ENCODE results near the gene IFI27L1.

Gene IFI27L1

GRCh38 chr14:94038510-94038909 is 42.6 kb upstream of the IFI27L1 start:
- Histone ChIP-seq H3K9me3 (no peaks in the 10 kb centered on the region), H3K27ac (no peak overlapping the region), H3K4me1 (peaks cover 0 to 14% (median 6%) of the 10 kb centered on the region in 4 donors), H3K36me3 (peaks cover 0 to 4% (median 0%) of the 10 kb centered on the region in 3 donors), H3K27me3 (no peaks in the 10 kb centered on the region), H3K4me3 (no peak overlapping the region)
- no peak for DNase-seq
- TF ChIP-seq CTCF (IDR thresholded peaks at IDR 0.05): no peak
- intact Hi-C loops (cut with DNase I; ENCODE audit: low total_unique reads): loop anchor here (5.0 kb wide), 2 partner anchors 99 to 144 kb away; no protein-coding TSS in a partner anchor

GRCh38 chr14:94038921-94039629 is 42.0 kb upstream of the IFI27L1 start:
- no peaks in the 10 kb centered on the region for H3K27me3 ChIP-seq
- H3K9me3 ChIP-seq: no peaks in the 10 kb centered on the region
- TF ChIP-seq CTCF (IDR thresholded peaks at IDR 0.05): no peak
- peaks cover 0 to 10% (median 4%) of the 10 kb centered on the region in 3 donors for H3K36me3 ChIP-seq
- H3K4me1 ChIP-seq: peaks cover 0 to 14% (median 6%) of the 10 kb centered on the region in 4 donors
- no peak overlapping the region for H3K27ac ChIP-seq
- H3K4me3 ChIP-seq: no peak overlapping the region
- no peak for DNase-seq
- intact Hi-C loops (cut with DNase I; ENCODE audit: low total_unique reads): loop anchor here (5.0 kb wide), 2 partner anchors 98 to 143 kb away; no protein-coding TSS in a partner anchor

GRCh38 chr14:94040247-94040646 is 40.9 kb upstream of the IFI27L1 start:
- no peak for DNase-seq
- intact Hi-C loops (cut with DNase I; ENCODE audit: low total_unique reads): no loop called here
- Histone ChIP-seq H3K27ac (no peak overlapping the region), H3K4me3 (no peak overlapping the region), H3K27me3 (no peaks in the 10 kb centered on the region), H3K9me3 (no peaks in the 10 kb centered on the region), H3K4me1 (peaks cover 0 to 14% (median 6%) of the 10 kb centered on the region in 4 donors), H3K36me3 (peaks cover 0 to 21% (median 16%) of the 10 kb centered on the region in 3 donors)
- no peak for TF ChIP-seq CTCF (IDR thresholded peaks at IDR 0.05)

- Histone ChIP-seq H3K36me3 (peaks cover 0 to 27% (median 21%) of the 10 kb centered on the region in 3 donors), H3K27ac (no peak overlapping the region), H3K27me3 (no peaks in the 10 kb centered on the region), H3K9me3 (no peaks in the 10 kb centered on the region), H3K4me1 (peaks cover 0 to 14% (median 6%) of the 10 kb centered on the region in 4 donors), H3K4me3 (no peak overlapping the region)
- no peak for TF ChIP-seq CTCF (IDR thresholded peaks at IDR 0.05)
- intact Hi-C loops (cut with DNase I; ENCODE audit: low total_unique reads): no loop called here
- DNase-seq: no peak
These were observed 40.3 kb upstream of the IFI27L1 start for GRCh38 chr14:94040796-94041195.

GRCh38 chr14:94041551-94042346 is 39.4 kb upstream of the IFI27L1 start:
- no peak for DNase-seq
- Histone ChIP-seq H3K9me3 (no peaks in the 10 kb centered on the region), H3K36me3 (peaks cover 2 to 36% (median 31%) of the 10 kb centered on the region in 3 donors), H3K4me3 (no peak overlapping the region), H3K27ac (no peak overlapping the region), H3K4me1 (peaks cover 0 to 14% (median 6%) of the 10 kb centered on the region in 4 donors), H3K27me3 (no peaks in the 10 kb centered on the region)
- no peak for TF ChIP-seq CTCF (IDR thresholded peaks at IDR 0.05)
- intact Hi-C loops (cut with DNase I; ENCODE audit: low total_unique reads): no loop called here

All from tibial artery (tissue), 4 donors.